Measurements from ENCODE around the gene MRPL1.

DNA sequence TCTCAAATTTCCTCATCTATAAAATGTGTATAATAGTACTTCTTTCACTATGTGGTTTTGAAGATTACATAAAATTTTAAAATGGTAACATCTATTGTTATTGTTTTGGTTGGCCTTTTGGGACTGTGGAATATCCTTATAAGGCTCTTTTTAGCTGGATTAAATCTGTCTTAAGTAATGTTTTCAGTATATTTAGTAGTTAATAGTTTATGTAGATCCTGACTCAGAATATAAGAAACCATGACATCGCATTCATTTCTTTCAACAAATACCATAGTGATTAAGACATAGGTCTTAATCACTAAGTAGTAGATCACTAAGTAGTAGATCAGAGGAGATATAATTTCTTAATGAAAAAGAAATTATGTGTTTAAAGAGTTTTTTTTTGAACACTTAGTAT is 48.5 kb downstream of the MRPL1 start:
- TF ChIP-seq, protein P1, sequence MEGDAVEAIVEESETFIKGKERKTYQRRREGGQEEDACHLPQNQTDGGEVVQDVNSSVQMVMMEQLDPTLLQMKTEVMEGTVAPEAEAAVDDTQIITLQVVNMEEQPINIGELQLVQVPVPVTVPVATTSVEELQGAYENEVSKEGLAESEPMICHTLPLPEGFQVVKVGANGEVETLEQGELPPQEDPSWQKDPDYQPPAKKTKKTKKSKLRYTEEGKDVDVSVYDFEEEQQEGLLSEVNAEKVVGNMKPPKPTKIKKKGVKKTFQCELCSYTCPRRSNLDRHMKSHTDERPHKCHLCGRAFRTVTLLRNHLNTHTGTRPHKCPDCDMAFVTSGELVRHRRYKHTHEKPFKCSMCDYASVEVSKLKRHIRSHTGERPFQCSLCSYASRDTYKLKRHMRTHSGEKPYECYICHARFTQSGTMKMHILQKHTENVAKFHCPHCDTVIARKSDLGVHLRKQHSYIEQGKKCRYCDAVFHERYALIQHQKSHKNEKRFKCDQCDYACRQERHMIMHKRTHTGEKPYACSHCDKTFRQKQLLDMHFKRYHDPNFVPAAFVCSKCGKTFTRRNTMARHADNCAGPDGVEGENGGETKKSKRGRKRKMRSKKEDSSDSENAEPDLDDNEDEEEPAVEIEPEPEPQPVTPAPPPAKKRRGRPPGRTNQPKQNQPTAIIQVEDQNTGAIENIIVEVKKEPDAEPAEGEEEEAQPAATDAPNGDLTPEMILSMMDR (IDR thresholded peaks at IDR 0.05; ENCODE audit: extremely low read depth in 1 of 2, insufficient read depth in 1 of 2, low read depth in 1 of 2, low read length in 2 of 2) = no peak
- no peak for TF ChIP-seq FOS (IDR thresholded peaks at IDR 0.05; ENCODE audit: borderline replicate concordance, insufficient read depth, low read length)
- TF ChIP-seq EZH2 (IDR thresholded peaks at IDR 0.05; ENCODE audit: borderline replicate concordance, low read depth, low read length, severe bottlenecking) = no peak

Measured in endothelial cell of umbilical vein (primary cell).